ENCODE results near the gene CRELD1.
A peak's percentile ranks its signal among the peaks of the same experiment; 100 is the strongest.

Gene CRELD1

GRCh38 chr3:9932535-9932842 is 1.1 kb upstream of the CRELD1 start:
- H3K9ac ChIP-seq = peak overlapping the region; percentile 83; the same call in 1 of the 2 replicates
- peak overlapping the region; percentile 63 for H3K4me3 ChIP-seq (IDR thresholded peaks at IDR 0.05; ENCODE audit: insufficient read depth, low read depth, low read length)
- peak overlapping the region; percentile 63 for H3K4me2 ChIP-seq
- H3K36me3 ChIP-seq (ENCODE audit: insufficient read depth) = no peaks in the 10 kb centered on the region
- no peaks in the 10 kb centered on the region for H4K20me1 ChIP-seq (ENCODE audit: insufficient read depth)
- H3K79me2 ChIP-seq (ENCODE audit: insufficient read depth, low read depth) = no peaks in the 10 kb centered on the region; the same call in 1 of the 2 replicates
- H3K4me1 ChIP-seq (ENCODE audit: low read depth, poor library complexity, severe bottlenecking) = peaks cover 20% of the 10 kb centered on the region
- H3K27me3 ChIP-seq (ENCODE audit: insufficient read depth, low read depth) = no peaks in the 10 kb centered on the region
- peak overlapping the region; percentile 85 for H3K27ac ChIP-seq
- peak overlapping the region; percentile 66 for H2AFZ ChIP-seq (ENCODE audit: low read depth)
- TF ChIP-seq, protein P1, sequence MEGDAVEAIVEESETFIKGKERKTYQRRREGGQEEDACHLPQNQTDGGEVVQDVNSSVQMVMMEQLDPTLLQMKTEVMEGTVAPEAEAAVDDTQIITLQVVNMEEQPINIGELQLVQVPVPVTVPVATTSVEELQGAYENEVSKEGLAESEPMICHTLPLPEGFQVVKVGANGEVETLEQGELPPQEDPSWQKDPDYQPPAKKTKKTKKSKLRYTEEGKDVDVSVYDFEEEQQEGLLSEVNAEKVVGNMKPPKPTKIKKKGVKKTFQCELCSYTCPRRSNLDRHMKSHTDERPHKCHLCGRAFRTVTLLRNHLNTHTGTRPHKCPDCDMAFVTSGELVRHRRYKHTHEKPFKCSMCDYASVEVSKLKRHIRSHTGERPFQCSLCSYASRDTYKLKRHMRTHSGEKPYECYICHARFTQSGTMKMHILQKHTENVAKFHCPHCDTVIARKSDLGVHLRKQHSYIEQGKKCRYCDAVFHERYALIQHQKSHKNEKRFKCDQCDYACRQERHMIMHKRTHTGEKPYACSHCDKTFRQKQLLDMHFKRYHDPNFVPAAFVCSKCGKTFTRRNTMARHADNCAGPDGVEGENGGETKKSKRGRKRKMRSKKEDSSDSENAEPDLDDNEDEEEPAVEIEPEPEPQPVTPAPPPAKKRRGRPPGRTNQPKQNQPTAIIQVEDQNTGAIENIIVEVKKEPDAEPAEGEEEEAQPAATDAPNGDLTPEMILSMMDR (conservative IDR thresholded peaks at IDR 0.05; ENCODE audit: low read depth, low read length) = no peak

DNA sequence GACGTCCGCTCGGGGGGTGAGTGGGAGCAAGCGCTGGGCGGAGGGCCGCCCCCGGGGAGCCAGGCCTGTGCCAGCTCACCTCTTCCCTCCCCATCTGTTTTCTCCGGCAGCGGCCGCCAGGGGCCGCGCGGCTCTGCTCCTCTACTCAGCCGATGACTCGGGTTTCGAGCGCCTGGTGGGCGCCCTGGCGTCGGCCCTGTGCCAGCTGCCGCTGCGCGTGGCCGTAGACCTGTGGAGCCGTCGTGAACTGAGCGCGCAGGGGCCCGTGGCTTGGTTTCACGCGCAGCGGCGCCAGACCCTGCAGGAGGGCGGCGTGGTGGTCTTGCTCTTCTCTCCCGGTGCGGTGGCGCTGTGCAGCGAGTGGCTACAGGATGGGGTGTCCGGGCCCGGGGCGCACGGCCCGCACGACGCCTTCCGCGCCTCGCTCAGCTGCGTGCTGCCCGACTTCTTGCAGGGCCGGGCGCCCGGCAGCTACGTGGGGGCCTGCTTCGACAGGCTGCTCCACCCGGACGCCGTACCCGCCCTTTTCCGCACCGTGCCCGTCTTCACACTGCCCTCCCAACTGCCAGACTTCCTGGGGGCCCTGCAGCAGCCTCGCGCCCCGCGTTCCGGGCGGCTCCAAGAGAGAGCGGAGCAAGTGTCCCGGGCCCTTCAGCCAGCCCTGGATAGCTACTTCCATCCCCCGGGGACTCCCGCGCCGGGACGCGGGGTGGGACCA is 632 bp upstream of the CRELD1 start:
- Histone ChIP-seq H3K79me2 (ENCODE audit: insufficient read depth, low read depth) (no peaks in the 10 kb centered on the region; the same call in 1 of the 2 replicates), H3K9ac (peak overlapping the region; percentile 83), H3K27ac (peak overlapping the region; percentile 85), H2AFZ (ENCODE audit: low read depth) (peak overlapping the region; percentile 66), H3K4me1 (ENCODE audit: low read depth, poor library complexity, severe bottlenecking) (peaks cover 20% of the 10 kb centered on the region), H3K36me3 (ENCODE audit: insufficient read depth) (no peaks in the 10 kb centered on the region), H4K20me1 (ENCODE audit: insufficient read depth) (no peaks in the 10 kb centered on the region), H3K27me3 (ENCODE audit: insufficient read depth, low read depth) (no peaks in the 10 kb centered on the region), H3K4me2 (peak overlapping the region; percentile 63), H3K4me3 (IDR thresholded peaks at IDR 0.05; ENCODE audit: insufficient read depth, low read depth, low read length) (peak overlapping the region; percentile 63)
- TF ChIP-seq, protein P1 (conservative IDR thresholded peaks at IDR 0.05; ENCODE audit: low read depth, low read length) = peak; percentile 51

DNA sequence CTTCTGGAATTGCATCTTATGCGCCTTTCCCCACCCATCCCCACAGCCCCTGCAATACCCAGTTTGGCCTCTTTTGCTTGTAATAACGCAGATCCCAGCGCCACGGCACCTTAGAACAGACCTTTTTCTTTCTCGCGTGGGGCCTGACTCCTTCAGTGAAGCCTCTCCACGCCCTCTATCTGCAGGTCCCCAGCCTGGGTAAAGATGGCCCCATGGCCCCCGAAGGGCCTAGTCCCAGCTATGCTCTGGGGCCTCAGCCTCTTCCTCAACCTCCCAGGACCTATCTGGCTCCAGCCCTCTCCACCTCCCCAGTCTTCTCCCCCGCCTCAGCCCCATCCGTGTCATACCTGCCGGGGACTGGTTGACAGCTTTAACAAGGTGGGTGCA is 594 bp downstream of the CRELD1 start:
- Histone ChIP-seq H3K4me3 (IDR thresholded peaks at IDR 0.05; ENCODE audit: insufficient read depth, low read depth, low read length) (peak overlapping the region; percentile 40), H4K20me1 (ENCODE audit: insufficient read depth) (no peaks in the 10 kb centered on the region), H3K79me2 (ENCODE audit: insufficient read depth, low read depth) (no peaks in the 10 kb centered on the region; the same call in 1 of the 2 replicates), H3K36me3 (ENCODE audit: insufficient read depth) (no peaks in the 10 kb centered on the region), H3K4me1 (ENCODE audit: low read depth, poor library complexity, severe bottlenecking) (peaks cover 20% of the 10 kb centered on the region), H2AFZ (ENCODE audit: low read depth) (peak overlapping the region; percentile 54), H3K9ac (peak overlapping the region; percentile 83), H3K4me2 (peak overlapping the region; percentile 78), H3K27ac (peak overlapping the region; percentile 85), H3K27me3 (ENCODE audit: insufficient read depth, low read depth) (no peaks in the 10 kb centered on the region)
- TF ChIP-seq, protein P1 (conservative IDR thresholded peaks at IDR 0.05; ENCODE audit: low read depth, low read length) = no peak

DNA sequence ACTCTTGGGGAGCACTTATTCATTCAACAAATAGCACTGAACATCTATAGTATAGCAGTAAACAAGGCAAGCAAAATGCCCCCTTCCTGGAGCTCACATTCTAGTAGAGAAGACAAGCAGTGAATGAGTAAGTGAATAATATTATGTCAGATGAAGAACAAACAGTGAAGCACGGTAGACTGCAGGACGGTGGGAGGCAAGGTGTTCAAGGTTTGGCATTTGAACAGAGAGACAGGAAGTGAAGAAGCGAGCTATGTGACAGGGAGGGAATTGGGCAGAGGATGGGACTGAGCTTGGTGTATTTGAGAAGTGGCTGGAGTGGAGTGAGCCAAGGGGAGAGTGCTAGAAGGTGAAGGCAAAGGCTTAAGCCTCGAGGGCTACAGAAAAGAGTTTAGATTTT is 1.4 kb downstream of the CRELD1 start:
- H3K27ac ChIP-seq = no peak overlapping the region
- H2AFZ ChIP-seq (ENCODE audit: low read depth) = no peak overlapping the region
- H4K20me1 ChIP-seq (ENCODE audit: insufficient read depth) = no peaks in the 10 kb centered on the region
- no peaks in the 10 kb centered on the region; the same call in 1 of the 2 replicates for H3K79me2 ChIP-seq (ENCODE audit: insufficient read depth, low read depth)
- H3K4me3 ChIP-seq (IDR thresholded peaks at IDR 0.05; ENCODE audit: insufficient read depth, low read depth, low read length) = no peak overlapping the region
- peak overlapping the region; percentile 78; the same call in 1 of the 2 replicates for H3K4me2 ChIP-seq
- H3K36me3 ChIP-seq (ENCODE audit: insufficient read depth) = no peaks in the 10 kb centered on the region
- H3K27me3 ChIP-seq (ENCODE audit: insufficient read depth, low read depth) = no peaks in the 10 kb centered on the region
- TF ChIP-seq, protein P1 (conservative IDR thresholded peaks at IDR 0.05; ENCODE audit: low read depth, low read length) = no peak
- no peak overlapping the region for H3K9ac ChIP-seq
- peaks cover 20% of the 10 kb centered on the region for H3K4me1 ChIP-seq (ENCODE audit: low read depth, poor library complexity, severe bottlenecking)
